GM12872 (cell line): ENCODE results near the gene CASP10.
A peak's percentile ranks its signal among the peaks of the same experiment; 100 is the strongest.

ENCODE experiments used
- TF ChIP-seq, protein P1 (sequence below): IDR thresholded peaks from 3 replicates; pipeline ENCODE4 v1.5.1; 2011; ENCODE audit warnings: low read depth, mild to moderate bottlenecking, low read length, moderate library complexity; ENCODE audit not compliant: insufficient read depth

CASP10 gene, protein sequence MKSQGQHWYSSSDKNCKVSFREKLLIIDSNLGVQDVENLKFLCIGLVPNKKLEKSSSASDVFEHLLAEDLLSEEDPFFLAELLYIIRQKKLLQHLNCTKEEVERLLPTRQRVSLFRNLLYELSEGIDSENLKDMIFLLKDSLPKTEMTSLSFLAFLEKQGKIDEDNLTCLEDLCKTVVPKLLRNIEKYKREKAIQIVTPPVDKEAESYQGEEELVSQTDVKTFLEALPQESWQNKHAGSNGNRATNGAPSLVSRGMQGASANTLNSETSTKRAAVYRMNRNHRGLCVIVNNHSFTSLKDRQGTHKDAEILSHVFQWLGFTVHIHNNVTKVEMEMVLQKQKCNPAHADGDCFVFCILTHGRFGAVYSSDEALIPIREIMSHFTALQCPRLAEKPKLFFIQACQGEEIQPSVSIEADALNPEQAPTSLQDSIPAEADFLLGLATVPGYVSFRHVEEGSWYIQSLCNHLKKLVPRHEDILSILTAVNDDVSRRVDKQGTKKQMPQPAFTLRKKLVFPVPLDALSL

DNA sequence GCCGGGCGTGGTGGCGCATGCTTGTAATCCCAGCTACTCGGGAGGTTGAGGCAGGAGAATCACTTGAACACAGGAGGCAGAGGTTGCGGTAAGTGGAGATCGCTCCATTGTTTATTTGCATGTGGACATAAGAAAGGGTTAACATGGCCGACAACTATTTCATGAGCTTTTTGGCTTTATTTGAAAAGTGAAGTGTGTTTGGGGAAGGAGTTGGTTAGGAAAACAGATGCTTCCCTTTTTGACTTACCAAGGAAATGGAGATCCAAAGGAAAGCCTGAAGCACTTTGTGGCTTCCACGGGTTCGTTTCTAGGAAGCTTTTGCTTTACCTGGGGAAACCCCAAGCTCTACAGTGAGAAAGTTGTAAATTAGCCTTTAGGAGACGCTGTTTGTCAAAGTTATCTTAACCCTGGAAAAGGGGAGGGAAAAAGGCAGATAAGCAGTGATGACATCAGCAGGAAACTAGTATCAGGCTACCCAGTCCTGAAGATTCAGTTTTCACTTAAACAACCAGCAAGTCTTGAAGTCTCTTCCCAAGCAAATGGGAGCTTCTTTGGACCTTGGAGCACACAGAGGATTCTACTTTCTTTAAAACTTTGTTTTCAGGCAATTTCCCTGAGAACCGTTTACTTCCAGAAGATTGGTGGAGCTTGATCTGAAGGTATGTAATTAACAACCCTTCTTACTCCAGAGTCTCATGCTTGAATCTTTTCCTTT lies at the start of gene CASP10:
Gene CASP10, plus strand, starts transcription at position 492 of the 715 bp plus-strand sequence. CDS start 2,637 bp downstream, outside the sequence.
- TF ChIP-seq, protein P1, sequence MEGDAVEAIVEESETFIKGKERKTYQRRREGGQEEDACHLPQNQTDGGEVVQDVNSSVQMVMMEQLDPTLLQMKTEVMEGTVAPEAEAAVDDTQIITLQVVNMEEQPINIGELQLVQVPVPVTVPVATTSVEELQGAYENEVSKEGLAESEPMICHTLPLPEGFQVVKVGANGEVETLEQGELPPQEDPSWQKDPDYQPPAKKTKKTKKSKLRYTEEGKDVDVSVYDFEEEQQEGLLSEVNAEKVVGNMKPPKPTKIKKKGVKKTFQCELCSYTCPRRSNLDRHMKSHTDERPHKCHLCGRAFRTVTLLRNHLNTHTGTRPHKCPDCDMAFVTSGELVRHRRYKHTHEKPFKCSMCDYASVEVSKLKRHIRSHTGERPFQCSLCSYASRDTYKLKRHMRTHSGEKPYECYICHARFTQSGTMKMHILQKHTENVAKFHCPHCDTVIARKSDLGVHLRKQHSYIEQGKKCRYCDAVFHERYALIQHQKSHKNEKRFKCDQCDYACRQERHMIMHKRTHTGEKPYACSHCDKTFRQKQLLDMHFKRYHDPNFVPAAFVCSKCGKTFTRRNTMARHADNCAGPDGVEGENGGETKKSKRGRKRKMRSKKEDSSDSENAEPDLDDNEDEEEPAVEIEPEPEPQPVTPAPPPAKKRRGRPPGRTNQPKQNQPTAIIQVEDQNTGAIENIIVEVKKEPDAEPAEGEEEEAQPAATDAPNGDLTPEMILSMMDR: peak; percentile 78

DNA sequence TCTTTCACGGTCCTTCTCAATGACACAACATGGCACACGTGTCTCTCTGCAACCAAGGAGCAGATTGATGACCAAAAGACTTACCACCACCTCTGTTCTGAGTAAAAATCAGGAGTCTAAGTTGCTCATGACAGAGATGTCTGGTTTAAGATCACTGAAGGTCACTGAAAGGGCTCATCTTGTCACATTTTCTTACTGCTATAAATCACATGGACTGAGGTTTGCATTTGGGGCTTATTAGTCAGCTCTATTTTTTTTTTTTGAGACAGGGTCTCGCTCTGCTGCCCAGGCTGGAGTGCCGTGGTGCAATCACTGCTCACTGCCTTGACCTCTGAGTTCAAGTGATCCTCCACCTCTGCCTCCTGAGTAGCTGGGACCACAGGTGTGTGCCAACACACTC lies 47.6 kb upstream of the CASP10 start:
- TF ChIP-seq, protein P1: no peak

DNA sequence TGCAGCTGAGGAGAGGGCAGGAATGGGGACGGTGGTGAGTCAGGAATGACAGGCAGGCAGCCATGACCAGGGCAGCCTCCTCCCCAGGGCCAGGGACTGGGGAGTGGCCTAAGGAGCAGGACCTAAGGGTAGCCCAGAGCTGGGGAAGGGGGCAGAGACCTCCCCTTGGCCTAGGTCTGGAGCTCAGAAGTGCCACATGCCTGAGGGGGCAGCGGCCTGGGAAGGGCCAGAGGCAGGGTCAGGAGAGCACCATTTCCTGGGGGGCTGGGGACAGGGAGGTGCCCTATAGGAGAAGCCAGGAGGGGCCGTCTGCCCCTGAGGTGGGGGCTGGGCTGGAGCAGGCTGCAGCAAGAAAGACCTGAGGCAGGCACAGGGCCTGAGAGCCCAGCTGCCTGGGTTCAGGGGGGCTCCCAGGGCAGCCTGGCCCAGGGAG lies 46.0 kb upstream of the CASP10 start:
- TF ChIP-seq, protein P1: no peak

DNA sequence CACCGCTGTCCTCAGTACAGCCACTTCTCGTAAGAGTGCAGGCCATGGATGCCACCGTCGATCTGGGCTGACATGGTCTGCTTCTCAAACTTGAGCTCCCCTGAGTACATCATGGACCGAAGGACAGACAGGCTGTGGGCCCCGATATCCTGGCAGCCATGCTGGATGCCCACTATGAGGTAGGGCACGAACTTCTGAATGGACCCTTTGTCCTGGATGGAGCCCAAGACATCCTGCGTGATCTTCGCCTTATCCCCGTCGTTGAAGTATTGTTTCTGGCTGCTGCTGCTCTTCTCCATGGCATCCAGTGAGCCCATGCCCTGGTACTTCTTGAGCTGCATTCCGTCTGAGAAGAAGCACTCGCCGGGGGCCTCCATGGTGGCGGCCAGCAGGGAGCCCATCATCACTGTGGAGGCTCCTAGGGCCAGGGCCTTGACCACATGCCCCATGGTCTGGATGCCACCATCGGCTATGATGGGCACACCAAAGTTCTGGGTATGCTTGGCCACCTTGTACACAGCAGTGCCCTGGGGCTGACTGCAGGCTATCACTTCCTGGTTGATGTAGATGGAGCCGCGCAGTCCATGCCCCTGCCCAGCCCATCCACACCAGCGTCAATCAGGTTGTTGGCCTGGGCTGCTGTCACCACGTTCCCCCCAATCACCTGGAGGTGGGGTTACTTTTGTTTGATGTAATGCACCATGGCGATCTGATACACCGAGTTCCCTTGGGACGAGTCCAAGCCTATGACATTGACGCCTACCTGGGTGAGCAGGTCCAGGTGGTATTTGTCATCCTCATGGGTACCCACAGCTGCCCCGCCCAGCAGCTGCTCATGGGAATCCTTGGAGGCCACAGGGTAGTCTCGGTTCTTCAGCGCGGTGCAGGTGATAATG lies 45.2 kb upstream of the CASP10 start:
- TF ChIP-seq, protein P1: no peak

DNA sequence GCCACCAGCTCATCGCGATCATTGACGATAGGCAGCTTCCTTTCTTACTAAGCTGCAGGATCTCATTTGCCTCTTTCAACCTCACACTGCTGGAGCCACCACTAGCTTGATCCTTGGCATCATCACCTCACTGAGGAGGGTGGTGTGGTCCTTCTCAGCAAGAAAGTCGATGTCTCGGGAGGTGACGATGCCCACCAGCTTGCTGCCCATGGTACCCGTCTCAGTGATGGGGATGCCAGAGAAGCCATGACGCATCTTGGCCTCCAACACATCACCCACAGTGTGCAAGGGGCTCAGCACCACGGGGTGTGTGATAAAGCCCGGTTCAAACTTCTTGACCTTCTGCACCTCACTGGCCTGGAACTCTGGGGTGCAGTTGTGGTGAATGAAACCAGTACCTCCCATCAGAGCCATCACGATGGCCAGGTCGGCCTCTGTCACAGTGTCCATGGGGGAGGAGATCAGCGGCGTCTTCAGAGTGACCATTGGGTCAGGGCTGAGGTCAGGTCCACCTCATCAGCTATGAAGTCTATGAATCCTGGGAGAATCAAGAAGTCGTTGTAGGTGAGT lies 44.5 kb upstream of the CASP10 start:
- TF ChIP-seq, protein P1: no peak

DNA sequence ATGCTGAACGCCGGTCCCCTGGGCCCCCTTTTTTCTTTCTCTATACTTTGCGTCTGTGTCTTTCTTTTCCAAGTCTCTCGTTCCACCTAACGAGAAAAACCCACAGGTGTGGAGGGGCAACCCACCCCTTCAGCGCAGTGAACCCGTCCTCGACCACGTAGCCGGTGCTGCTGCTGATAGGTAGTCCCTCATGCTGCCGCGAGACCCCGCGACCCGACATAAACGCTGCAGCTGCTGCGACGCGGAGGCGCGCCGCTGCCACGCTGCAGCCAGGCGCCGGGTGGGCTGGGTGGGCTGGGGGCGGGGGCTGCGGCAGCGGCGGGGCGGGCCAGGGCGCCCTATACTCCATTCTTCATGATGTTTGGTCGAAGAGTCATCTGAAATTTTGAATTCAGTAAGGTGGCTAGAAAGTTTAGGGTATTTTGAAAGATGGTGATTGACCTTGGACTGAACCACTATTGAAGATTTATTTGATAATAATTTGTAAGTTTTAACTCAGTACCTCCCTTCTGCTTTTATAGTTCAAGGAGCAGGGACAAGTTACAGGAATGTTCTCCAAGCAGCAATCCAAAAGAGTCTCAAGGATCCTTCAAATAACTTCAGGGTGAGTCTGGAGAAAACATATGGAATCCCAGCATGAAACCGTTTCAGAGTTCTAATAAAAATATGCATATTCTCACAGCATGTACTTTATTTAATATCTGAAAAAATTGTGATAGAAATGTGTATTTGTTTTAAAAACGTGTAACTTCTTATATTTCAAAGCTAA lies 42.9 kb upstream of the CASP10 start:
- TF ChIP-seq, protein P1: no peak
